ENCODE measurements around the gene GZMM. TPM values are rescaled to one million over a fixed set of nuclear protein-coding genes. Genes with fewer than 3 reads are reported as not detected.

Gene GZMM
- 0.31 TPM in 1 of 2 replicates, not detected in the other for total RNA-seq (2014; rRNA removed; shearing (Covaris generic))

DNA sequence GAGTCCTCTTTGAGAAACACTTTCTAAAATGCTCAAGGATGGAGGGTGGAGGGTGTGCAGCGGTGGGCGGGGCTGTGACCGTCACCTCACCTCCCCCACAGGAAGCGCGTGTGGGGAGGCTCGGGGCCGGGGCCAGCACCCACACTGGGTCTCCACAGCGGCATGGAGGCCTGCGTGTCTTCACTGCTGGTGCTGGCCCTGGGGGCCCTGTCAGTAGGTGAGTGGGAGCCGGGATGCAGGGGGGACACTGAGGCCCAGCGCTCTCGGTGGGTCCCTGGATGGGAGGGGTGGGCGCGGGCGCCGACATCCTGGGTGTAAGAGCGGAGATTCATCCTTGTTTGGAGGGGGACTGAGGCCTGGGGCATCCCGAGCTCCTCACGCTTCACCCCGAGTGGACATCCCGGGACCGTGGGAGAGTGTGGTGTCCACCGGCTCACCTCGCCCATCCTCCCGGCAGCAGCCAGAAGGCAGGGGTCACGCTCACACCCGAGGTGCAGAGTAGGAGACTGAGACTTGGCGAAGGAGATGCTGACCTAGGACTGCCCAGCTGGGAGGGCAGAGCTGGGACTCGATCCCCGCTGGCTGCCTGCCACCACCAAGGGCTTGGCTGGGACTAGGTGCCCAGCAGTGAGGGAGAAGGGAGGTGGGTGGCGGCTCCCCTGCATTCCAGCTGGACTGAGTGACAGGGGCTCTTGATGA lies at the start of gene GZMM:
Gene GZMM (plus strand): TSS at position 144 of the 699 bp plus-strand sequence. CDS start 19 bp downstream, at position 163.
- DNase-seq (ENCODE audit: low spot score), result no peak

DNA sequence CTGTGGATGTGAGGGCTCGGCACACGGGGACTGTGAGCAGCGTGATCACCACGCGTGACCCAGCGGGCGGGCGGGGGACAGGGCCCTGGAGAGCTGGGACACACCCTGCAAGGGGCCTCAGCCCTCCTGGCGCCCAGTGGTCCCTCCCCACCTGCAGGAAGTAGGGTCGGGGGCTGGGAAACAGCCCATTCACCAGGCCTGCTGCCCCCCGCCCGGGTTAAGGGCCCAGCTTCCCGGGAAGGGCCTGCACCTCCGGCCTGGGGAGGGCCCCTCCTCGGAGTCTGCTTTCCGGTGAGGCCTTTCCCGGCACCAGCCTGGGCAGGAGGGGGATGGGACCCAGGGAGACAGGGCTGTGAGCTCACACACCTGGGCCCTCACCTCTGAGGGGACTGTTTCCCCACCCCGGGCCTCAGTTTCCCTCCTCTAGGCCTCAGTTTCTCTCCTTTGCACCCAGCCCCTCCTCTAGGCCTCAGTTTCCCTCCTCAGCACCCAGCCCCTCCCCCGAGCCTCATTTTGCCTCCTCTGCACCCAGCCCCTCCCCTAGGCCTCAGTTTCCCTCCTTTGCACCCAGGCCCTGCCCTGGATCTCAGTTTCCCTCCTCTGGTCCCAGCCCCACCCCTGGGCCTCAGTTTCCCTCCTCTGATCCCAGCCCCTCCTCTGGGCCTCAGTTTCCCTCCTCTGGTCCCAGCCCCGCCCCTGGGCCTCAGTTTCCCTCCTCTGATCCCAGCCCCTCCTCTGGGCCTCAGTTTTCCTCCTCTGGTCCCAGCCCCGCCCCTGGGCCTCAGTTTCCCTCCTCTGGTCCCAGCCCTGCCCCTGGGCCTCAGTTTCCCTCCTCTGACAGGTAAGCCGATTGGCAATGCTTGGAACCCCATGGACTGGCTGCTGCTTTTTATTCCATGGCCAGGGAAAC lies 49.4 kb upstream of the GZMM start:
- DNase-seq (ENCODE audit: low spot score), result no peak

DNA sequence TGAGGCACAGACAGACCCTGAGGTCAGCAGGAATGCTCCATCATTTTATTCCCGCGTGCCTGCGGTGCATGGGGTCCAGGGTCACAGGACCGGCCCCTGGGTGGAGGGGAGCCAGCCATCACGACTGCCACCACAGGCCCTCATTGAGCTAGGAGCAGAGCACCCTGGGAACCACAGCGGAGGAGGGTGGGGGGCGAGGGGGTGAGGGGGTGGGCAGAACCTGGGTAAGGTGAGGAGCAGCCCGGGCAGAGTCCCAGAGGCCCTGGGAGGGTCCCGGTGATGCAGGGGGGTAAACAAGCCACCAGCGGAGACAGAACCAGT lies 48.8 kb upstream of the GZMM start:
- DNase-seq (ENCODE audit: low spot score), result no peak

DNA sequence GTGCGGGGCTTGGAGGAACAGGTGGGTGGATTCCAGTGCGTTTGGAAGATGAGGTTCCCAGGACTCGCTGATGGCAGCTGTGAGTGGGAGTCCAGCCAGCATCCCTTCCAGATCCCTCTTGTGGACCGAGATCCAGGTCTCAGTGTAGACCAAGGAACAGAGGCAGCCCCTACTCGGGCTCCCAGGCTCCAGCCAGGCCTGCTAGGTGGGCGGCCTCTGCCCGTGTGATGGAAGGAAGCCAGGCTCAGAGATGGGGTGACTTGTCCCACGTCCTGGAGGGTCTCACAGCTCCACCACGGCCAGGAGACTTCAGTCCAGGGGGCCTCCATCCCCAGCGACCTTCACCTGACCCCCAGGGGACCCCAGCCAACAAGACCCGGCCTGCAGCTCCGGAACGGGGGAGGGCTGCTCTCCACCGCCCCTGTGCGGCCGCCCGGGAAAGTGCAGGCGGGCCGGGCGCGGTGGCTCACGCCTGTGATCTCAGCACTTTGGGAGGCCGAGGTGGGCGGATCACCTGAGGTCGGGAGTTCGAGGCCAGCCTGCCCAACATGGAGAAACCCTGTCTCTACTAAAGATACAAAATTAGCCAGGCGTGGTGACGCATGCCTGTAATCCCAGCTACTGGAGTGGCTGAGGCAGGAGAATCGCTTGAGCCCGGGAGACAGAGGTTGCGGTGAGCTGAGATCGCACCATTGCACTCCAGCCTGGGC lies 48.3 kb upstream of the GZMM start:
- DNase-seq (ENCODE audit: low spot score), result peak; percentile 38

DNA sequence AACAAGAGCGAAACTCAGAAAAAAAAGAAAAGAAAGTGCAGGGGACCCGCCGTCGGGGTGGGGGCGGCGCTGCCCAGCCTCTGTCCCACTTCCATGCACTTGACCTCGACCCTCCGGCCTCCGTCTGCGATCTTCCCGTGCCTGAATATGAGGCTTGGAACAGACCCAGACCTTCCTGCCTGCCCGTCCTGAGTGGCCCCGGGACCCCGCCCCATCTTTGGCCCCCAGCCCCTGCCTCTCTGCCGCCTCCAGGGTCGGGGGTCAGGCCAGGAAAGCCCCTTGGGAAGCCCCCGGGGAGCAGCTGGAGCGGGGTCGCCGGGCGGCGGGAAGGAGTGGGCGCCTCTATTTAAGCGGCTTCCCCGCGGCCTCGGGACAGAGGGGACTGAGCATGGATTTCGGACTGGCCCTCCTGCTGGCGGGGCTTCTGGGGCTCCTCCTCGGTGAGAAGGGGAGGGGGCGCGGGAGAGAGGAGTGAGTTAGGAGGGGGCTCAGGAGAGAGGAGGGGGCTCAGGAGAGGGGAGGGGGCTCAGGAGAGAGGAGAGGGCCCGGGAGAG lies 47.7 kb upstream of the GZMM start, which contains the start of gene MADCAM1:
Gene MADCAM1 (plus strand): TSS at position 375 of the 554 bp plus-strand sequence. CDS start 14 bp downstream, at position 389.
- DNase-seq (ENCODE audit: low spot score), result no peak

- DNase-seq (ENCODE audit: low spot score), result no peak
Observed at GRCh38 chr19:496986-497385, 46.9 kb upstream of the GZMM start.

- no peak for DNase-seq (ENCODE audit: low spot score)
Observed at GRCh38 chr19:497491-497868, 46.4 kb upstream of the GZMM start.

GRCh38 chr19:497869-498510 lies 45.9 kb upstream of the GZMM start:
- no peak for DNase-seq (ENCODE audit: low spot score)

- no peak for DNase-seq (ENCODE audit: low spot score)
Observed at GRCh38 chr19:498511-498891, 45.4 kb upstream of the GZMM start.

- DNase-seq (ENCODE audit: low spot score), result no peak
Observed at GRCh38 chr19:498977-499623, 44.8 kb upstream of the GZMM start.

DNA sequence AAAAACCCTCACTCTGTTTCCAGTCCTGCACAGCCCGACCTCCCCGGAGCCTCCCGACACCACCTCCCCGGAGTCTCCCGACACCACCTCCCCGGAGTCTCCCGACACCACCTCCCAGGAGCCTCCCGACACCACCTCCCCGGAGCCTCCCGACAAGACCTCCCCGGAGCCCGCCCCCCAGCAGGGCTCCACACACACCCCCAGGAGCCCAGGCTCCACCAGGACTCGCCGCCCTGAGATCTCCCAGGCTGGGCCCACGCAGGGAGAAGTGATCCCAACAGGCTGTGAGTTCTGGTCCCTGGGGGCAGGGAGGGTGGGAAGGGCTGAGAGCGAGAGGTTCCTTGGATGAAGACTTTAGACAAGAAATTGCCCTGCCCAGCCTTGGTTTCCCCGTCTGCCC lies 42.2 kb upstream of the GZMM start:
- no peak for DNase-seq (ENCODE audit: low spot score)

DNA sequence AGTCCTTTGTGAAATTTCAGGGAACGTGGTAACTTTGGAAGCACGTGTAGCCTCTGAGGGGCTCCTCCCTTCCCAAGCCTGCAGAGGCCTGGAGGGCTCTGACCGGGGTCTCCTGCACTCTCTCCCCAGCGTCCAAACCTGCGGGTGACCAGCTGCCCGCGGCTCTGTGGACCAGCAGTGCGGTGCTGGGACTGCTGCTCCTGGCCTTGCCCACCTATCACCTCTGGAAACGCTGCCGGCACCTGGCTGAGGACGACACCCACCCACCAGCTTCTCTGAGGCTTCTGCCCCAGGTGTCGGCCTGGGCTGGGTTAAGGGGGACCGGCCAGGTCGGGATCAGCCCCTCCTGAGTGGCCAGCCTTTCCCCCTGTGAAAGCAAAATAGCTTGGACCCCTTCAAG lies 39.2 kb upstream of the GZMM start:
- no peak for DNase-seq (ENCODE audit: low spot score)

GRCh38 chr19:506404-507285 lies 37.2 kb upstream of the GZMM start:
- peak; percentile 89 for DNase-seq (ENCODE audit: low spot score)

DNA sequence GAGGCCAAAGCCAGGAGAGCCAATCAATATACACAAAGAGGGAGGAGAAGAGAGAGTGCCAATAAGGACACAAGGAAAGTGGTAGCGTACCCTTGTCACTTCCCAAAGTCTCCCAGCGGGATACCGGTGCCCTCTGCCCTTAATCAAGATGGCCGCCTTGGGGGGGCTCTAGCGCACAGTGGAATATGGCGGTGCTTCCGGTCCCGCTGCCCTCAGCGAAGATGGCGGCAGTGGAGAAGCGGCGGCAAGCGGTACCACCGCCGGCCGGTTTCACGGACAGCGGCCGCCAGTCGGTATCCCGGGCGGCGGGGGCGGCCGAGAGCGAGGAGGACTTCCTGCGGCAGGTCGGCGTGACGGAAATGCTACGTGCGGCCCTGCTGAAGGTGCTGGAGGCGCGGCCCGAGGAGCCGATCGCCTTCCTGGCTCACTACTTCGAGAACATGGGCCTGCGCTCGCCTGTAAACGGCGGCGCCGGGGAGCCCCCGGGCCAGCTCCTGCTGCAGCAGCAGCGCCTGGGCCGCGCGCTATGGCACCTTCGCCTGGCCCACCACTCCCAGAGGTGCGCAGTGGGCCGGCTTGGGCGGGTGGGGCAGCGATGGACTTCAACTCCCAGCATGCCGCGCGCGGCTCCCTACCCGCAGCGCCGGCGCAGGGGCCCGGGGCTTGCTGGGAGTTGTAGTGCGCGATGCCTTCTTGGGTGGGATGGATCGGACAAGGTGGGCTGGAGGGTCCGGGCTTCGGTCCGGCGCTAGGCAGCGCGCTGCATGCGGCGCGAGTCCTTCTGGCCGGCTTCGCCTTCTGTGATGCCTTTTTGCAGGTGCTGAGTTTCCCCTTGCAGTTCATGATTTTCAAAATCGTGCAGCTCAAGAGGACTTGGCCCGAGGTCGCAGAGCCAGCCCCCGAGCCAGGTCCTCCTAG lies 36.3 kb upstream of the GZMM start, which contains the start of gene TPGS1:
Gene TPGS1 (plus strand): TSS at position 212 of the 918 bp plus-strand sequence. CDS start 10 bp downstream, at position 222.
- peak; percentile 94 for DNase-seq (ENCODE audit: low spot score)

DNA sequence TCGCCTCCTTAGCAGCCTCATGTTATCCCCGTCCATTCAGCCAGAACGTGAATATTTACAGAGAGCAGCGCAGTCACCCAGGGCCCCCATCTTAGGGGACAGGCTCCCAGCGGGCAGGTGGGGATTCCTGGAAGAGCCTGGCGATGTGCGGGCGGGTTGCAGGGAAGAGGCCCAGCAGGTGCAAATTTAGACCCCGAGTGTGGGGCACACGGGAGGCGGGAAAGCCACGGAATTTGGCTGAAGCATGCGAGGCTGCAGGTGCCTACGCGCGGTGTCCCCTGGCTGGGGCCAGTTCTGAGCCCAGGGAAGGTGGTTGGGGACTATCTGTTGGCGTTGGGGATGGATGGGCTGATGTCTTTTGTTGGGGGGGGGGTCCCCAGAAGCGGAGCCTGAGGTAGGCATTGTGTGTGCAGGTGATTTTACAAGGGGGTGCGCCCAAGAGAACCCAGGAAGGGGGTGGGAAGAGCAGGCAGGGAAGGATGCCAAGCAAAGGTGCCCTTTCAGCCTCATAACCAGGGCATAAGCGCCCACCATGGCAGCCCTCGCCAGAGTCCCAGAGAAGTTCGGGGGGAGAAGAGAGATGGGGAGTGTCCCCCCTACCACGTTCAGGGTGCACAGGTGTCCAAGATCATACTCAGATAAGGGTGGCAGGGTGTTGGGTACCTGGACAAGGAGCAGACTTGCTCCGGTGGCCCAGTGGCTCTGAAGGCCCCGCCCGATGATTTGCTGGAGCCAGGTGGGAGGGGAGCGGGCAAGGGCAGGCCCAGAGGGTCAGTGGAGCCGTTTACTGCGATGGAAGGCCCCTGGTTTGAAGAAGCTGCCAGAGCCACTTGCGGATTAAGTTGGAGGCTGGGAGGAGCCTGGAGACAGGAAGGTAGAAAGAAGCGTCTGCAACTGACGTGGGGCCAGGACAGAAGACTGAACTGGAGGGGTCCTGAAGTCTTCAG lies 35.4 kb upstream of the GZMM start:
- DNase-seq (ENCODE audit: low spot score), result no peak

- peak; percentile 85 for DNase-seq (ENCODE audit: low spot score)
Observed at GRCh38 chr19:510606-511100, 33.2 kb upstream of the GZMM start.
